SK-N-SH treated with all-trans-retinoic acid at 6 μM for 48 hours (cell line): ENCODE data around the gene PRKG1.

Source experiments
- ATAC-seq: fragments of 200-7000 bp; cut with Tn5 transposase; 3 replicates; pipeline ENCODE4 v1.9.1; 2020; ENCODE audit warnings: mild to moderate bottlenecking, moderate library complexity
- BACH2 ChIP-seq: fragments of 250-450 bp; sonication (Bioruptor Pico); IDR thresholded peaks from 2 replicates; pipeline ENCODE4 v1.9.0; 2021; ENCODE audit warnings: mild to moderate bottlenecking, borderline replicate concordance
- CREB5 ChIP-seq: fragments of 250-450 bp; sonication (Bioruptor Pico); IDR thresholded peaks from 2 replicates; pipeline ENCODE4 v1.5.1; 2020; ENCODE audit warnings: low read depth, mild to moderate bottlenecking, moderate library complexity
- CSDC2 ChIP-seq: fragments of 250-450 bp; sonication (Bioruptor Pico); IDR thresholded peaks from 2 replicates; pipeline ENCODE4 v1.5.0; 2020; ENCODE audit warnings: mild to moderate bottlenecking, moderate library complexity
- ESRRG ChIP-seq: fragments of 250-450 bp; sonication (Bioruptor Pico); IDR thresholded peaks from 2 replicates; pipeline ENCODE4 v1.6.1; 2021; ENCODE audit warnings: mild to moderate bottlenecking
- GLIS3 ChIP-seq: fragments of 250-450 bp; sonication (Bioruptor Pico); IDR thresholded peaks from 2 replicates; pipeline ENCODE4 v1.5.0; 2020; ENCODE audit warnings: mild to moderate bottlenecking, moderate library complexity
- ISL1 ChIP-seq: fragments of 250-450 bp; sonication (Bioruptor Pico); IDR thresholded peaks from 2 replicates; pipeline ENCODE4 v2.1.2; 2022; ENCODE audit warnings: mild to moderate bottlenecking, moderate library complexity
- PATZ1 ChIP-seq: fragments of 250-450 bp; sonication (Bioruptor Pico); IDR thresholded peaks from 2 replicates; pipeline ENCODE4 v1.8.0; 2020; ENCODE audit warnings: mild to moderate bottlenecking, moderate library complexity, borderline replicate concordance
- RARB ChIP-seq: fragments of 250-450 bp; sonication (Bioruptor Pico); IDR thresholded peaks from 2 replicates; pipeline ENCODE4 v1.8.0; 2021; ENCODE audit warnings: mild to moderate bottlenecking, moderate library complexity
- SNAI2 ChIP-seq: fragments of 250-450 bp; sonication (Bioruptor Pico); IDR thresholded peaks from 2 replicates; pipeline ENCODE4 v1.5.0; 2020; ENCODE audit warnings: mild to moderate bottlenecking, moderate library complexity
- TCF4 ChIP-seq: fragments of 250-450 bp; sonication (Bioruptor Pico); IDR thresholded peaks from 2 replicates; pipeline ENCODE4 v1.8.0; 2021; ENCODE audit warnings: mild to moderate bottlenecking, moderate library complexity, borderline replicate concordance
- TOX ChIP-seq: fragments of 250-450 bp; sonication (Bioruptor Pico); IDR thresholded peaks from 2 replicates; pipeline ENCODE4 v1.8.0; 2021; ENCODE audit warnings: mild to moderate bottlenecking, moderate library complexity, borderline replicate concordance
- ZC3H10 ChIP-seq: fragments of 250-450 bp; sonication (Bioruptor Pico); IDR thresholded peaks from 2 replicates; pipeline ENCODE4 v1.5.1; 2021; ENCODE audit warnings: mild to moderate bottlenecking, moderate library complexity
- ZFP3 ChIP-seq: fragments of 250-450 bp; sonication (Bioruptor Pico); IDR thresholded peaks from 2 replicates; pipeline ENCODE4 v1.5.0; 2020; ENCODE audit warnings: mild to moderate bottlenecking, moderate library complexity
- ZFP30 ChIP-seq: fragments of 450-650 bp; formaldehyde crosslinking; IDR thresholded peaks from 2 replicates; pipeline ENCODE4 v1.5.0; 2022; ENCODE audit warnings: mild to moderate bottlenecking, moderate library complexity
- ZNF565 ChIP-seq: fragments of 450-650 bp; formaldehyde crosslinking; conservative IDR thresholded peaks from 2 replicates; pipeline ENCODE4 v1.5.0; 2020; ENCODE audit warnings: low read depth, mild to moderate bottlenecking, moderate library complexity
- ZNF70 ChIP-seq: fragments of 450-650 bp; formaldehyde crosslinking; IDR thresholded peaks from 2 replicates; pipeline ENCODE4 v1.5.0; 2020; ENCODE audit warnings: mild to moderate bottlenecking, moderate library complexity
- TF ChIP-seq, protein P1 (sequence below): fragments of 250-450 bp; sonication (Bioruptor Pico); IDR thresholded peaks from 2 replicates; pipeline ENCODE4 v1.5.1; 2021; ENCODE audit warnings: mild to moderate bottlenecking, moderate library complexity
- TF ChIP-seq, protein P2 (sequence below): fragments of 250-450 bp; sonication (Bioruptor Pico); IDR thresholded peaks from 2 replicates; pipeline ENCODE4 v1.5.0; 2020; ENCODE audit warnings: mild to moderate bottlenecking, moderate library complexity

Gene PRKG1

DNA sequence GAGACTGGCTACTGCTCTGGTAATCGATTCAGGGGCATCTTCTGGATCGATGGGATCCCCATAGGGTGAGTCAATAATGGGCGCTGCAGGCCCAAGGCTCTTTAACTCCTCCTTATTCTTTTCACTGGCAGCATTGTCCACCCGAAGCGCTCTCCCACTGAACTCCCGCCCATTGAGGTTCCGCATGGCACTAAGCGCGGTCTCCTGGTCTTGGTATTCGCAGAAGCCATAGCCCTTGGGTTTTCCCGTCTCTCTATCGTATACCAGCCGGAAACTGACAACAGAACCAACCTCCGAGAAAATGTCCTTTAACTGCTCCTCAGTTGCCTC, 624.8 kb downstream of the PRKG1 start:
- peak; percentile 74 for ATAC-seq
- TF ChIP-seq SNAI2 (CRISPR knock-in tag), result no peak
- no peak for TF ChIP-seq ZNF565 (CRISPR knock-in tag)
- no peak for TF ChIP-seq CREB5 (CRISPR knock-in tag)
- TF ChIP-seq BACH2, result no peak
- TF ChIP-seq ZFP30, result no peak
- TF ChIP-seq TOX, result no peak
- TF ChIP-seq RARB (CRISPR knock-in tag), result no peak
- no peak for TF ChIP-seq TCF4 (CRISPR knock-in tag)
- TF ChIP-seq GLIS3 (CRISPR knock-in tag), result no peak
- TF ChIP-seq, protein P1, sequence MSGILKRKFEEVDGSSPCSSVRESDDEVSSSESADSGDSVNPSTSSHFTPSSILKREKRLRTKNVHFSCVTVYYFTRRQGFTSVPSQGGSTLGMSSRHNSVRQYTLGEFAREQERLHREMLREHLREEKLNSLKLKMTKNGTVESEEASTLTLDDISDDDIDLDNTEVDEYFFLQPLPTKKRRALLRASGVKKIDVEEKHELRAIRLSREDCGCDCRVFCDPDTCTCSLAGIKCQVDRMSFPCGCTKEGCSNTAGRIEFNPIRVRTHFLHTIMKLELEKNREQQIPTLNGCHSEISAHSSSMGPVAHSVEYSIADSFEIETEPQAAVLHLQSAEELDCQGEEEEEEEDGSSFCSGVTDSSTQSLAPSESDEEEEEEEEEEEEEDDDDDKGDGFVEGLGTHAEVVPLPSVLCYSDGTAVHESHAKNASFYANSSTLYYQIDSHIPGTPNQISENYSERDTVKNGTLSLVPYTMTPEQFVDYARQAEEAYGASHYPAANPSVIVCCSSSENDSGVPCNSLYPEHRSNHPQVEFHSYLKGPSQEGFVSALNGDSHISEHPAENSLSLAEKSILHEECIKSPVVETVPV (CRISPR knock-in tag), result no peak
- no peak for TF ChIP-seq ZC3H10 (CRISPR knock-in tag)
- TF ChIP-seq ZFP3 (CRISPR knock-in tag), result no peak
- TF ChIP-seq PATZ1 (CRISPR knock-in tag), result no peak
- TF ChIP-seq, protein P2, sequence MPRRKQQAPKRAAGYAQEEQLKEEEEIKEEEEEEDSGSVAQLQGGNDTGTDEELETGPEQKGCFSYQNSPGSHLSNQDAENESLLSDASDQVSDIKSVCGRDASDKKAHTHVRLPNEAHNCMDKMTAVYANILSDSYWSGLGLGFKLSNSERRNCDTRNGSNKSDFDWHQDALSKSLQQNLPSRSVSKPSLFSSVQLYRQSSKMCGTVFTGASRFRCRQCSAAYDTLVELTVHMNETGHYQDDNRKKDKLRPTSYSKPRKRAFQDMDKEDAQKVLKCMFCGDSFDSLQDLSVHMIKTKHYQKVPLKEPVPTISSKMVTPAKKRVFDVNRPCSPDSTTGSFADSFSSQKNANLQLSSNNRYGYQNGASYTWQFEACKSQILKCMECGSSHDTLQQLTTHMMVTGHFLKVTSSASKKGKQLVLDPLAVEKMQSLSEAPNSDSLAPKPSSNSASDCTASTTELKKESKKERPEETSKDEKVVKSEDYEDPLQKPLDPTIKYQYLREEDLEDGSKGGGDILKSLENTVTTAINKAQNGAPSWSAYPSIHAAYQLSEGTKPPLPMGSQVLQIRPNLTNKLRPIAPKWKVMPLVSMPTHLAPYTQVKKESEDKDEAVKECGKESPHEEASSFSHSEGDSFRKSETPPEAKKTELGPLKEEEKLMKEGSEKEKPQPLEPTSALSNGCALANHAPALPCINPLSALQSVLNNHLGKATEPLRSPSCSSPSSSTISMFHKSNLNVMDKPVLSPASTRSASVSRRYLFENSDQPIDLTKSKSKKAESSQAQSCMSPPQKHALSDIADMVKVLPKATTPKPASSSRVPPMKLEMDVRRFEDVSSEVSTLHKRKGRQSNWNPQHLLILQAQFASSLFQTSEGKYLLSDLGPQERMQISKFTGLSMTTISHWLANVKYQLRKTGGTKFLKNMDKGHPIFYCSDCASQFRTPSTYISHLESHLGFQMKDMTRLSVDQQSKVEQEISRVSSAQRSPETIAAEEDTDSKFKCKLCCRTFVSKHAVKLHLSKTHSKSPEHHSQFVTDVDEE (CRISPR knock-in tag), result no peak
- TF ChIP-seq ESRRG (CRISPR knock-in tag), result no peak

DNA sequence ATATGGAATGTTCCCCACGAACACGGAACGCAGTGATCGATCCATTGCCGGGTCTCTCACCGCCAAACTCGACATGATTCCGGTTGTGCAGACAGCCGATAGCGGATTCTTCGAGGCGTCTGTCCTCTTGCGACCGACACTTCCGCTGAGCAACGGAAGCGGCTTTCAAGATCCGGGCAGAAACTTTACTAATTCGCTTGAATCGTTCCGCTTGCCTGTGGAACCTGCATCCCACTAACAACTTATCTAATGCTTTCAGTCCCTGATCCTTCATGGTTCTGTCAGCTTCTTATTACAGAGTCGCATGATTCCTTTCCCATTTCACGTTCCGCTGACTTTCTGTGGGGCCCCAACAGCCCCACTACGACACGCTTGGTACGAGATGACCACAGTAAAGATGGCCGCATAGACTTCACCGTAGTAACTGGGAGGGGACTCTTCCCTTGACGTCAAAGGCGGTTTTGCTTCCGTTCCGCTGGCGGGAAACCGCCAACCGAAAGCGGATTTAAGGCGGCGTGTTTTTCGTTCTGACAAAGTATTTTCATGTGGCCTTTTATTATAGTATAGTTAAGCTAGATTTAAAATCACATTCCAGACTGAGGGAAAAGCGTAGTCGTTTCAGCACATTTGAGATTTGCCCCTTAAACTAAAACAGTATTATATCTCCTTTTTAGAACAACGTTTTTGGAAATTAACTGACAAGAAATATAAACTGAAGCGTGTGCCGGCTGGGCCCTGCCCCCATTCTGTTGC, 625.4 kb downstream of the PRKG1 start, which contains the start of gene CSTF2T:
TSS of gene CSTF2T (minus strand) at position 121 of the 753 bp plus-strand sequence. CDS start at position 75, 46 bp downstream.
- ATAC-seq, result peak; percentile 92
- TF ChIP-seq CREB5 (CRISPR knock-in tag) (no peak), BACH2 (no peak), ZNF70 (CRISPR knock-in tag) (no peak), CSDC2 (CRISPR knock-in tag) (0 out of 2 replicates have a peak, but pooled peaks have one; percentile 44), ISL1 (CRISPR knock-in tag) (peak; percentile 28; the same call in 1 of the 2 replicates), ZFP30 (no peak), TOX (no peak)
- TF ChIP-seq, protein P2 (CRISPR knock-in tag), result peak; percentile 66; the same call in 1 of the 2 replicates
